HG02571 (cell line): ENCODE data around the gene KLF9.

Experiments
- ATAC-seq: cut with Tn5 transposase; IDR thresholded peaks from one replicate; pipeline ENCODE4 v1.9.1; 2021; ENCODE audit warnings: mild to moderate bottlenecking, moderate library complexity; ENCODE audit not compliant: unreplicated experiment

The KLF9 gene

GRCh38 chr9:70413799-70414775, at the start of gene KLF9:
Gene KLF9, minus strand, starts transcription at chr9:70414657. Its CDS starts 1,294 bp downstream, at chr9:70413363.
- ATAC-seq, result peak; percentile 70

- ATAC-seq, result no peak
Observed at GRCh38 chr9:70463877-70464276, 49.4 kb upstream of the KLF9 start.

- ATAC-seq, result no peak
Observed at GRCh38 chr9:70462300-70462699, 47.8 kb upstream of the KLF9 start.

GRCh38 chr9:70457235-70457634, 42.8 kb upstream of the KLF9 start:
- no peak for ATAC-seq

GRCh38 chr9:70455993-70456704, 41.7 kb upstream of the KLF9 start:
- no peak for ATAC-seq

- no peak for ATAC-seq
Observed at GRCh38 chr9:70452365-70452764, 37.9 kb upstream of the KLF9 start.

GRCh38 chr9:70451765-70452164, 37.3 kb upstream of the KLF9 start:
- no peak for ATAC-seq

GRCh38 chr9:70450738-70451137, 36.3 kb upstream of the KLF9 start:
- no peak for ATAC-seq

GRCh38 chr9:70449461-70449860, 35.0 kb upstream of the KLF9 start:
- no peak for ATAC-seq

GRCh38 chr9:70448919-70449318, 34.5 kb upstream of the KLF9 start:
- no peak for ATAC-seq

- no peak for ATAC-seq
Observed at GRCh38 chr9:70444904-70445303, 30.4 kb upstream of the KLF9 start.

GRCh38 chr9:70442328-70442848, 27.9 kb upstream of the KLF9 start:
- no peak for ATAC-seq

- no peak for ATAC-seq
Observed at GRCh38 chr9:70441622-70442021, 27.2 kb upstream of the KLF9 start.

GRCh38 chr9:70439991-70440706, 25.7 kb upstream of the KLF9 start:
- ATAC-seq, result no peak

GRCh38 chr9:70438341-70438928, 24.0 kb upstream of the KLF9 start:
- no peak for ATAC-seq

GRCh38 chr9:70435948-70436347, 21.5 kb upstream of the KLF9 start:
- ATAC-seq, result no peak

- no peak for ATAC-seq
Observed at GRCh38 chr9:70429899-70430298, 15.4 kb upstream of the KLF9 start.

- no peak for ATAC-seq
Observed at GRCh38 chr9:70428781-70429180, 14.3 kb upstream of the KLF9 start.

GRCh38 chr9:70427161-70427945, 12.9 kb upstream of the KLF9 start:
- ATAC-seq, result no peak

- no peak for ATAC-seq
Observed at GRCh38 chr9:70425192-70425591, 10.7 kb upstream of the KLF9 start.
